K562 (cell line): Measurements from ENCODE around the gene PRKCG. TPM values are rescaled to one million over a fixed set of nuclear protein-coding genes. Genes with fewer than 3 reads are reported as not detected.

Experiments
- BHLHE40 ChIP-seq: IDR thresholded peaks from 2 replicates; pipeline ENCODE4 v1.6.1; 2011; ENCODE audit warnings: low read length, improper control_type of control experiment
- CBX5 ChIP-seq: IDR thresholded peaks from 2 replicates; pipeline ENCODE4 v1.6.1; 2014; ENCODE audit warnings: low read depth, borderline replicate concordance
- CBX8 ChIP-seq: fragments of 200-600 bp; sonication (generic); IDR thresholded peaks from 2 replicates; pipeline ENCODE4 v1.6.1; 2012; ENCODE audit warnings: borderline replicate concordance, mixed run types, low read depth, mild to moderate bottlenecking, moderate library complexity, mixed read lengths, low read length, control low read depth, inconsistent platforms; ENCODE audit not compliant: poor library complexity, severe bottlenecking; ENCODE audit errors: extremely low read depth
- CGGBP1 ChIP-seq: fragments of 250-450 bp; sonication (Bioruptor Pico); IDR thresholded peaks from 2 replicates; pipeline ENCODE4 v1.9.0; 2021; ENCODE audit warnings: mild to moderate bottlenecking
- ETS2 ChIP-seq: IDR thresholded peaks from 2 replicates; pipeline ENCODE4 v1.6.1; 2016; ENCODE audit warnings: borderline replicate concordance, missing genetic modification characterization, mild to moderate bottlenecking, moderate library complexity, missing compliant biosample characterization; ENCODE audit not compliant: poor library complexity, severe bottlenecking
- ETV6 ChIP-seq, 3 experiments: fragments of 150-350 bp in 1 of 3; sonication (generic) in 1 of 3; formaldehyde crosslinking in 1 of 3; IDR thresholded peaks; 2 replicates each; pipeline versions ENCODE4 v1.6.1 to v1.8.0; 2014 to 2022; ENCODE audit warnings: borderline replicate concordance in 2 of 3, low read depth in 2 of 3, antibody characterized with exemption in 1 of 3, low read length in 1 of 3, mild to moderate bottlenecking in 1 of 3, missing genetic modification reagents in 1 of 3
- HNRNPK ChIP-seq: fragments of 200-400 bp; formaldehyde crosslinking; IDR thresholded peaks from one replicate; pipeline ENCODE4 v1.6.1; 2018; ENCODE audit warnings: mild to moderate bottlenecking, low read depth, low read length; ENCODE audit not compliant: poor library complexity, severe bottlenecking
- HSF4 ChIP-seq: fragments of 250-450 bp; sonication (Bioruptor Pico); IDR thresholded peaks from 2 replicates; pipeline ENCODE4 v2.1.2; 2022; ENCODE audit warnings: mild to moderate bottlenecking, moderate library complexity, borderline replicate concordance
- KDM4B ChIP-seq, 2 experiments: fragments of 450-650 bp in 1 of 2; sonication (generic) in 1 of 2; IDR thresholded peaks; 2 replicates each; pipeline ENCODE4 v1.6.1; 2016 to 2017; ENCODE audit warnings: borderline replicate concordance in 2 of 2, antibody characterized with exemption in 1 of 2, low read depth in 1 of 2, mild to moderate bottlenecking in 1 of 2
- LEF1 ChIP-seq: fragments of 450-650 bp; IDR thresholded peaks from 2 replicates; pipeline ENCODE4 v1.6.1; 2016; ENCODE audit warnings: mild to moderate bottlenecking
- MCM7 ChIP-seq, 2 experiments: fragments of 450-650 bp; IDR thresholded peaks; 2 replicates each; pipeline ENCODE4 v1.6.1; 2016 to 2018
- PATZ1 ChIP-seq: fragments of 250-450 bp; sonication (Bioruptor Pico); IDR thresholded peaks from 2 replicates; pipeline ENCODE4 v1.5.0; 2020; ENCODE audit warnings: mild to moderate bottlenecking, borderline replicate concordance
- SIN3A ChIP-seq, 2 experiments: fragments of 150-350 bp in 1 of 2; IDR thresholded peaks; 2 replicates each; pipeline ENCODE4 v1.6.1; 2011 to 2016; ENCODE audit warnings: borderline replicate concordance in 2 of 2, low read depth in 2 of 2, low read length in 2 of 2, mild to moderate bottlenecking in 2 of 2, moderate library complexity in 2 of 2; ENCODE audit not compliant: control insufficient read depth in 1 of 2
- SIRT6 ChIP-seq: IDR thresholded peaks from one replicate; pipeline ENCODE4 v1.6.1; 2012; ENCODE audit warnings: low read depth, mild to moderate bottlenecking, control low read depth, inconsistent platforms, low read length, moderate library complexity
- SRSF1 ChIP-seq: fragments of 200-400 bp; formaldehyde crosslinking; IDR thresholded peaks from 2 replicates; pipeline ENCODE4 v1.6.1; 2017; ENCODE audit warnings: mild to moderate bottlenecking, low read depth, low read length, moderate library complexity
- ZEB2 ChIP-seq: fragments of 450-650 bp; IDR thresholded peaks from 2 replicates; pipeline ENCODE4 v1.6.1; 2016
- ZNF24 ChIP-seq: fragments of 450-650 bp; IDR thresholded peaks from 2 replicates; pipeline ENCODE4 v1.6.1; 2016
- ZNF274 ChIP-seq: IDR thresholded peaks from 2 replicates; pipeline ENCODE4 v1.6.1; 2011; ENCODE audit warnings: low read depth, mild to moderate bottlenecking, low read length, moderate library complexity, borderline replicate concordance
- ZNF277 ChIP-seq: fragments of 250-450 bp; sonication (Bioruptor Pico); IDR thresholded peaks from 2 replicates; pipeline ENCODE4 v1.8.0; 2022; ENCODE audit warnings: inconsistent platforms, mild to moderate bottlenecking, moderate library complexity, borderline replicate concordance
- ZNF77 ChIP-seq: fragments of 250-450 bp; sonication (Bioruptor Pico); IDR thresholded peaks from 2 replicates; pipeline ENCODE4 v1.5.0; 2020
- ZNF778 ChIP-seq: fragments of 450-650 bp; formaldehyde crosslinking; IDR thresholded peaks from 2 replicates; pipeline ENCODE4 v1.4.0; 2020; ENCODE audit warnings: mild to moderate bottlenecking, moderate library complexity
- polyA plus RNA-seq, 8 experiments: library from polyadenylated mRNA; depleted of rRNA in 4 of 8; stranded (reverse) in 5 of 8; unstranded in 3 of 8; fragments of >200 nt; fragmentation: Nextera tagmentation in 2 of 8; fragmentation: Illumina TruSeq in 1 of 8; extraction: Ambion mirVana in 2 of 8; extraction: Trizol in 1 of 8; gene quantifications; 2 replicates each; pipeline versions ENCODE4 v1.2.1 to v1.2.3, GENCODE V29; 2011 to 2014; ENCODE audit warnings: inconsistent platforms in 1 of 8, missing spikeins in 1 of 8
- total RNA-seq, 7 experiments: library from RNA; depleted of rRNA in 6 of 7; stranded (reverse); fragments of >200 nt in 6 of 7; fragmentation: Illumina TruSeq in 2 of 7; extraction: Trizol in 2 of 7; gene quantifications; 2 replicates each; pipeline versions ENCODE4 v1.2.1 to v1.2.3, GENCODE V29; 2011 to 2021; ENCODE audit warnings: low replicate concordance in 1 of 7
- TF ChIP-seq, protein P1 (sequence below): sonication (generic); formaldehyde crosslinking; IDR thresholded peaks from 2 replicates; pipeline ENCODE4 v1.8.0; 2022; ENCODE audit warnings: mild to moderate bottlenecking, missing genetic modification reagents

PRKCG gene
- total and polyA plus RNA-seq, 9 of the 15 experiments (the other 6 are each of a cell fraction or from before 2014, with no cell fraction given), result not detected

DNA sequence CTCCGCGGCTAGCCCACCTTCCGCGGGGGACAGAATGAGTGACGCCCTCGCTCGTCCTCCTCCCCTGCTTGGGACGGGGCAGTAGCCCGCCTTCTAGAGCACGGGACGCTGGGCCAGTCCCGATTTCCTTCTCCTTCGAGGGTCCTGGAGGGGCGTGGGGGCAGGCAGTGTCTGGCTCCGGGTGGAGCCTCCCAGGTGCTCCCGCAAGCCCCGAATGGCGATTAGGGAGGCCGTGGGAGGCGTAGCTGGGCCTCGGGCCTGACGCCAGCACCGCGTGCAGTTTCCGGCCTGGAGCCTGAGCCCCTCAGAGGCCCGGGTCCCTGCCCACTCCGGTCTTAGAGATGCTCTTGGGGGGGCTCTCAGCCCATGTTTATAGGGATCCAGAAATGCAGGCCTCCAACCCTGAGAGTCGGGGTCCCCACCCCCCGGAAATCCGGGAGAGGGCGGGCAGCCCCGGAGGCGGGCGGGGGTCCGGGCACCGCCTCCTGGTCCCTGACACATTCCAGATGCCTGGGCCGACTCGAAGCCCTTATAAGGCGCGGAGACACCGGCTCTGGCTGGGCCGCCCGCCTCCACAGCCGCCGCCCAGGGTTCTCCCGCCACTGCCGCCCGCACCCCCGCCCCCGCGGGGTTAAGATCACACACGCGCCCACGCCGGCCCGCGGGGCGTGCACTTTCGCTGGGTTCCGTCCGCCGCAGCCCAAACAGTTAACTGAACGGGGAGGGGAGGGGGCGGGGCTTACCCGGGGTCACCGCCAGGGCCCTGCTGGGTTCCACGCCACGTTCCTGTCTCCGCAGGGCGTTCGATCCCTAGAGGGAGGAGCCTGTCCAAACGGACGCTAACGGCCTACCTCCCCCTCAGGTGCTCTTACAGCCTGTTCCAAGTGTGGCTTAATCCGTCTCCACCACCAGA is 12.8 kb upstream of the PRKCG start (continued):
- TF ChIP-seq ETV6 (IDR thresholded peaks at IDR 0.05; ENCODE audit: borderline replicate concordance in 1 of 2, low read depth in 2 of 2, low read length in 1 of 2) (peak in 1 of 2 experiments; percentile 44; a peak in 1 of 4 replicates), ETV6 (CRISPR knock-in tag; IDR thresholded peaks at IDR 0.05; ENCODE audit: borderline replicate concordance) (no peak), SRSF1 (no peak), CBX5 (no peak), PATZ1 (CRISPR knock-in tag) (no peak), ZNF24 (no peak), LEF1 (peak; percentile 63; the same call in 1 of the 2 replicates), SIRT6 (no peak), ZEB2 (peak; percentile 29; the same call in 1 of the 2 replicates), CGGBP1 (CRISPR knock-in tag) (no peak), ETS2 (no peak), CBX8 (no peak), ZNF77 (CRISPR knock-in tag) (no peak), SIN3A (IDR thresholded peaks at IDR 0.05; ENCODE audit: borderline replicate concordance in 2 of 2, control insufficient read depth in 1 of 2, low read depth in 2 of 2, low read length in 2 of 2) (peak; percentile 50 to 68; a peak in 3 of 4 replicates), HNRNPK (no peak), KDM4B (IDR thresholded peaks at IDR 0.05; ENCODE audit: borderline replicate concordance in 2 of 2, low read depth in 1 of 2) (peak in 1 of 2 experiments; percentile 70; a peak in 1 of 4 replicates), HSF4 (CRISPR knock-in tag) (no peak), ZNF274 (no peak), ZNF778 (CRISPR knock-in tag) (no peak), MCM7 (IDR thresholded peaks at IDR 0.05) (no peak), ZNF277 (CRISPR knock-in tag) (no peak), BHLHE40 (peak; percentile 75)
- TF ChIP-seq, protein P1, sequence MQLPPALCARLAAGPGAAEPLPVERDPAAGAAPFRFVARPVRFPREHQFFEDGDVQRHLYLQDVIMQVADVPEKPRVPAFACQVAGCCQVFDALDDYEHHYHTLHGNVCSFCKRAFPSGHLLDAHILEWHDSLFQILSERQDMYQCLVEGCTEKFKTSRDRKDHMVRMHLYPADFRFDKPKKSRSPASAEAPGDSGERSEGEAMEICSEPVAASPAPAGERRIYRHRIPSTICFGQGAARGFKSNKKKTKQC (CRISPR knock-in tag), result no peak
